ENCODE results near the gene NRG3. TPM values are rescaled to one million over a fixed set of nuclear protein-coding genes. Genes with fewer than 3 reads are reported as not detected.

The NRG3 gene
- total RNA-seq, 1 donor from 2014 or later: 10.7 TPM

DNA sequence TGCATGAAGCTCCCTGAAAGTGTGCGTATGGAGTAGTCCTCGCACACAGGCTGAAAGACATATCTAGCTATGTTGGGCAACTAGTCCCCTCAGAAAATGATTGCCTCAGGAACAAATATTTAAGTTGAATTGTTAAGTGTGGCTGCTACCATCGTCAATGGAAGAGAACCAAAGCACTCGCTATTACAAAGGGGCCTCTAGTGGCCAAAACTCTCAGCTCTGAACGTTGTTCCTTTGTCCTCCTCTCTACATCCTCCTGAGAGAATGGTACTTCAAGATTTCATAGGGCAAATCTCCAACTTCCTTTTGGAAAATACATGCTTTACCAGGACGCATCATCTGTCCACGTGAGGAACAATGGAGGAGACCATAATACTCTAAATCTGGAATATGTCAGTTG lies 209.9 kb downstream of the NRG3 start:
- DNase-seq (ENCODE audit: low read depth in 2 of 2): peak in 1 of 2 donors; percentile 19

DNA sequence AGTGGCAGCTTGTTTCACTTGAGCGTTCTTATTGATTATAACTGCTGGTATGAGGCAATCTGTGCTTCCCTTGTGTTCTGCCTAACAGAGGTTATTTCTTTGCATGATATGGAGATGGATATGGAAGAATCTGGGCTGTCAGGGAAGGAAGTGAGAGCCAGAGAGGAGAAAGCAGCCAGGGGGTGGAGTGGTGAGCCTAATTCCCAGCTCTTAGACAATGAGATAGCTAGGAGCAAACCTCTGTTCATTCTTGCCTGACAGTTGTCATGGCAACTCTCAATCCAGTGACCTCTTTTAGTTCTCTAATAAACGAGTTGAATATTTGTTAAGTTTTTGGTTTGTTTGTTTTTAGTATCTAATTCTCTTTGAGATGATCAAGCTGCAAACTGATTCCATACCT lies 214.3 kb downstream of the NRG3 start:
- DNase-seq (ENCODE audit: low read depth in 2 of 2): peak in 1 of 2 donors; percentile 23

DNA sequence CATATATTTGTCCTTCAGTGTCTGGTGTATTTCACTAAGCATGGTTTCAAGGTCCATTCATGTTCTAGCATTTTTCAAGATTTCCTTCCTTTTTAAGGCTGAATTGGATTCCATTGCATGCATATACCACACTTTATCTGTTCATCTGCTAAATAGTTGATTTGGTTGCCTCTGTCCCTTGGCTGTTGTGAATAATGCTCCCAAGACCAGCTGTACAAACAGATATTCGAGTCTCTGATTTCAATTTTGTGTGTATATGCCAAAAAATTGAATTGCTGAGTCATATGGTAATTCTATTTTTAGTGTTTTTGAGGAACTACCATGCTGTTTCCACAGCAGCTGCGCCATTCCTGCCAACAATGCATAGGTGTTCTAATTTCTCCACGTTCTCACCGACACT lies 216.4 kb downstream of the NRG3 start:
- peak in 1 of 2 donors; percentile 40 for DNase-seq (ENCODE audit: low read depth in 2 of 2)

DNA sequence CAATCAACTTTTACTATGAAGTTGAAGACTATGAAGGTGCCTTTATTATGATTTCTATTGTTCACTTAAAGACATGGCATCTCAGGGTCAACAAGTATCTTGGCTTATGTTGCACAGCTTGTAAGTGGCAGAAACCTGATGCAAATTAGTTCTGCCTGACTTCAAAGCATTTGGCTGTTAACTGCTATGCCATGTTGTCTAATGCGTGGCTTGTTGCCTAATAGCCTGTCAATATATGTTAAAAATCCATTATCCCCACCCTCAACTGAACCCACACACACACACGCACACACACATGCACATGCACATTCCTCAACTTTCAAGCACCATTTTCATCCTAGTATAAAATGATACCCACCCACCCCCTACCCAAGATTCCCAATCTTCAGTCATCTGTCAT lies 217.1 kb downstream of the NRG3 start:
- no peak for DNase-seq (ENCODE audit: low read depth in 2 of 2)

DNA sequence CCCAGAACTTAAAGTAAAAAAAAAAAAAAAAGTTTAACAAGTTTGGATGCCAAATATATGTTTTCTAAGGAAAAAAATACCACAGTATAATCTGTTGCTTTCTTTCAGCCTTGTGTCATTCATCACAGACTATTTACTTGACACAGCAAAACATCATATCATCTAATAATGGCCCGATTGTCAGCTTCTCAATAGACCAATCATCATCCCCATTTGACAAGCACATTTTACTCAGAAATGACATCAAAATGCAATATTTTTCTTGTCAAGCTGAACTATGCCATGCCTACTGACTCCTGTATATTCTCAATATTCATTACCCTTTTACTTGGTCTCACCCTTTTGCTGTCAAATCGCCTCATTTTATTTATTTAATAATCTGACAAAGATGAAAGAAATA lies 249.7 kb downstream of the NRG3 start:
- no peak for DNase-seq (ENCODE audit: low read depth in 2 of 2)

DNA sequence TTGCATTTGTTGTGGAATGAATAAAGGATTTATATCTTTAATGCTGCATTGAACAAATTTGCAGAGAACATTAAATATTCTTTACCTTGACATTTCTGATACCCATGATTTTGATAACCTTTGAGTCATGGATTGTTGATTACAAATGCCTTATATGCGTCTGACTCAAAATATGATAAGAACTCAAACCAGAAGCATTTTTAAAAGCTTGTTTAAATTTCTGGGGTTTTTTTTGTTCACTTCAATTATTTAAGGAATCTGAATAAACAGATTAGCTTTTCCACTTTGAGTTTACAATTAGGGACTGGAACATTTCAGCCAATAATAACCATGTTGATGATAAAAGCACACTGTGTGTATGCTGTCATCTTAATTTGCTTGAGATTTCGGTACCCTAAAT lies 253.5 kb downstream of the NRG3 start:
- DNase-seq (ENCODE audit: low read depth in 2 of 2): no peak

DNA sequence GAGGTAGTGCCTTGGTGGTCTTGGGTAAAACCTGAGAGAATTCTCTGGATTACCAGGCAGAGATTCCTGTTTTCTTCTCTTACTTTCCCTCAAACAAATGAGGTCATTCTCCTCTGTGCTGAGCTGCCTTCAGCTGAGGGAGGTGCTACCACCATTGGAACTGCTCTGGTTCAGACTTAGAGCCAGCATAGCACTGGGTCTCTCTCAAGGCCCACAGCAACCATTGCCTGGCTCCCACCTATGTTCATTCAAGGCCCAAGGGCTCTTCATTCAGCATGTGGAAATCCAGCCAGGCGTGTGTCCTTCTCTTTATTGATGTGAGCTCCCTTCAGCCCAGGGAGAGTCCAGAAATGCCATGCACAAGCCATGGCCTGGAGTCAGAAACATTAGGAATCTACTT lies 261.1 kb downstream of the NRG3 start:
- DNase-seq (ENCODE audit: low read depth in 2 of 2): no peak

DNA sequence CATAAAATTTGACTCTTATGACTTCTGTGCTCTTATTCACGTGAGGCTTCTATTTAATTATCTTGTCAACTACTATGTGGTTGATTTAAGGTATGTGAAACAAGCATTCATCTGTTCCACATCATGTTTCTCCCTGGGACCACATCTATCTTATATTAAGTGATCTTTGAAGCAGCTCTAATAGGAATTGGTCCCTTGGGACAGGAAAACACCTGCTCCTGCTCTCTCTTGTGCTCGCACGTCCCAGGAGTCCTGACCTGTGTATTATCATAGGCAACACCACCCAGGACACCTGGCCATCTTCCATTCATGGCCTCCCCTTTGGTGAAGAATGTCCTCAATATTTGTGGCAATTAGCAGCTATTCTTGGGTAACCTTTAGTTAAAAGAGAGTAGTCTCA lies 269.2 kb downstream of the NRG3 start:
- DNase-seq (ENCODE audit: low read depth in 2 of 2): no peak

DNA sequence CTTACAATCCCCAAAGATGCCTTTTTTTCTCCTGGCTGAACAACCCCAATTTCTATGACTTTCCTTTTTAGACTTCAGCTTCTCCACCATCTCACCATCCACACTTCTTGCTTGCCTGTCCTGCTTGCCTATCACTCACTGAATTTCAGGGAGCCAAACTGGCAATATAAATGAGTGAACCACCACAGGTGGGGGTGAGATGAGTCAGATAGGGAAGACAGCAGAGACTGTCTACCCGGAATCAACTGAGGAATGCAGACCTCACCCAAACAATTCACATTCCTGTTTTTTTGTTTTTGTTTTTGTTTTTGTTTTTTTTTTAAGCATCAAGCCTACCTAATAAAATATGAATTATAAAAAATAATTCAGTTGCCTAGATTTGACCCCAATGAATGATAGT lies 273.8 kb downstream of the NRG3 start:
- DNase-seq (ENCODE audit: low read depth in 2 of 2): no peak

DNA sequence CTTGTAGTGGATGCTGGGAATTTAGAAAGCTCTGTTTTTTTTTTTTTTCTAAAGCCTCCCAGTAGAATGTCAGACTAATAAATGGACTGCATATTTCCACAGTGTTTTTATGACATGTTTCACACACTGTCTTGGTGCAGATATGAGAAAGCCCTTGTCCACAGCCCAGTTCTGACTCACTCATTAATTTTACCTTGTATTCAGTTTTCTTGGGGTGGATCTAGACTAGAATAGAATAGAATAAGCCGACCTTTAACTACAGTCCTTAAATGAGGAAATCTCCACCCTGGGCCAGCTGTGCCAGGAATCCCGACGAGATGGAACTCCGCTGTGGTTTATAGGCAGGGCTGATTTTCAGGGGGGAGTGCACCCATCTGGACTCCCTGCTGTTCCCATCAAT lies 274.7 kb downstream of the NRG3 start:
- DNase-seq (ENCODE audit: low read depth in 2 of 2): no peak

DNA sequence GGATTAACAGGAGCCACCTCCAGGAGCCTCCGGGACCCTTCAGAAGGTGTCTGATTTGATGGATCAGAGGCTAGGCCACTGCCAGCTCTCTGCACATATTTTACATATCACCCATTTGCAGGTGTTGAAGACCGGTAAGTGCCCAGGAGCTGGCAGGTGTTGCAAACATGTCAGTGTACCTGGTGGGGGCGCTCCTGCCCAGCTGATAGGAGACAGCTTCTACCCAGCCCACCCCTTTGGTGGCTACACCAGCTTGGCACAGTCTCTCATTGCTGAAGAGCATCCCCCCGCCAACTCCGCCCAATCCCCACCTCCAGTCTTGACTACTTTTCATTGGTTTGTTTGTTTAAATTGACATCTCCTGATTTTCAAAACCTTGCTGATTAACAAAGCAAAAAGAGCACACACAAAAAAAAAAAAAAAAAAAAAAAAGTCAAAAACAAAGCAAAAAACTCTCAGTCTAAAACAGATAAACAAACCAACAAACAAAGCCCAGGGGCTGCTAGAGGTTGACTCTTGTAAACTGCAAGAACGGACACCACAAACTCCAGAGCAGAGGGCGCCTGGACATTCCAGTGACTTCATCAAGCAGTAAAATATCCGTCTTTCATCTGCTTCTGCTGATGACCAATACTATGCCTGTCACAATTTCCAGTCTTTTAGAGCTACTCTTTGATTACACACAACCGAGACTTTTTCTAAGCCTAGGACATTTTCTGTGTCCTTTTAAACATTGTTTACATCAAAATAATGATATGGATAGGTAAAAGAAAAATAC lies 275.3 kb downstream of the NRG3 start:
- DNase-seq (ENCODE audit: low read depth in 2 of 2): peak in 1 of 2 donors; percentile 67

DNA sequence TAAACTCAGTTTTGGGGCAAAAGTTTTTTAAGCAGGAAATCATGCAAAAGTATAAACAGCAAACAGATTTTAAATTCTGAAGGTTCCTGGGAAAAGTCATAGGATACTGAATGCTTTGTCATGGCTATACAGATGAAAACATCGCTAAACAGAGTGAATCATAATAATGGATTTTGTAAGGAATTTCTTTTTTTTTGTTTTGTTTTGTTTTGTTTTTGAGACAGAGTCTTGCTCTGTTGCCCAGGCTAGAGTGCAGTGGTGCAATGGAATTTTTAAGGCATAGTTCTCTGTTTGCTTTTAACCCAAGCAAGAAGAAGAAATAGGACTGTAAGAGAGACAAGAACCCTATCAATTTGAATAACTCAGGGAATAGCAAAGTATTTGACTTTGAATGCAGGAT lies 285.3 kb downstream of the NRG3 start:
- DNase-seq (ENCODE audit: low read depth in 2 of 2): no peak

DNA sequence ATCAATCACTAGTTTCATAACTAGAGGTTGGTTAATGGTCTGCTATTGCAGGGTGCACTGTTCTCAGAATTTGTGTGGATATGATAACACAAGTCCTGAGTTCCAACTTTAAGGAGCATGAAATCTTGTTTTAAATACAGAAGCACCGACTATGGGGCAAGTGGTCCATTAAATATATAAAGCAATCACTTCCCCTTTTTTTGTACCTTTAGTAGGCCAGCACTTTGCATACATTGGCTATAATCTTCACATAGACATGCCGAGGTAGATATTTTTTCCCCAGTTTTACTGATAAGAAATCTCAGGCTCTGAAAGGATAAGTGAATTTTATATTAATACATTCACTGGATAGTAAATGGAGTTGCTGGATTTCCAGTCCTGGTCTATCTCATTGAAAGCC lies 286.3 kb downstream of the NRG3 start:
- DNase-seq (ENCODE audit: low read depth in 2 of 2): no peak

DNA sequence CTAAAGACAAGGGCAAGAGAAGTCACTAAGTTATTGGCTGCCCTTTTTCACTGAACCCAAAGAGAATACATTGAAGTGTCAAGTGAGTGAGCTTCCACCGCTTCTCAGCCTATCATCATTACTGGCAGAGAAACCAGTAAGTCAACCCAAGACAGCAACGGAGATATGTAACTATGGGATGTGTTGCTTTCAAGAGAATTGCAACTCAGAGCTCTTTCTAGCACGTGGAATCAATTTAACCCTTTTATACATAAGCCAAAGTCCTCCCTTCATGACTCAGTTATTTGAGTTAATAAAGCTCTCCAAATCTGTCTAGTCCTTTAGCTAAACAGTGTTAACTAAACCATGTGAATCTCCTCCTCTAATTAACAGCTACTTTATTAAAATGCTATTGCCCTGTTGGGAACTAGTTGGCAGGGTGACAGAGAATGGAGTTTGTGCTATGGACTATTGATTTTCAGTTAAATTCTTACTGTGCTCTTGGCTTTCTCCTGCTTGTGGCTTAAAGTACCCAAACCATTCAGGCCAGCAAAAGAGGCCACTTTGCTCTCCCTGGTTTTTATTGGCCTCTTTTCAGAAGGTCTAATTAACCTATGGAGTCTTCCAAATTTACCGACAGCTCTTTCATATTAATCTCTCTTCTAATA lies 287.7 kb downstream of the NRG3 start:
- DNase-seq (ENCODE audit: low read depth in 2 of 2): no peak

DNA sequence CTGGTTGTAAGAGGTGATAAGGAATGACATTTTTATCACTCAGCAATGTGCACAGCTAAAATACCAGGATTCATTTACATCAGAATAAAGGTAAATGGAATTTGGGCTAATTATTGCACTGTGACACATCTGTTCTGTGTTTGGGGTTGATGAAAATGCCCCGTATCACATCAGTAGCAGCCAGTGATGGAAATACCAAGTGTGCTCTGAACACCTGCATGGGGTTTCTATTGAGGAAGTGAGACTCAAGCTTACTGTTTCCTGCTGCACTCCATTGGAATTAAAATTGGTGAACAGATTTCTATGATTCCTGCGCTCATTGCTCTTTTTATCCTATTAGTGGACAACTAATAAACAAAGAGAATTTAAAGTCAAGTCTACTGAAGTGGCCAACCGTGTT lies 296.9 kb downstream of the NRG3 start:
- no peak for DNase-seq (ENCODE audit: low read depth in 2 of 2)

DNA sequence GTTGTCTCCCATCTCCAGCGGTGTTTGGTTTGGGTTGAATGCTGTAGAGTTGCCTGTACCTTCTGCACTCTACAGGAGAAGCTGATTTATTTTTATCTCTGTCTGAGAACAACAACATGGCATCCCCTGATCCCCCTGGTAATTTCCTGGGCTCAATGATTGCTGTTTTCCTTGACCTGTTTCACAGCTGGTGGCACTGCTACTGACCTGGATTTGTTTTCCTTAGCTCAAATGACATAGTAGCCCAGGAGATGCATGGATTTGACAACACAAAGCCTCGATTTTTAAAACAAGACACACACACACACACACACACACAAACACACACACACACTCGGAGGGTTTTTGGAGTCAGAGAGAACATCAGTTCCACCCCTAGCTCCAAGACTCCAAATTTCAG lies 301.6 kb downstream of the NRG3 start:
- DNase-seq (ENCODE audit: low read depth in 2 of 2): no peak

DNA sequence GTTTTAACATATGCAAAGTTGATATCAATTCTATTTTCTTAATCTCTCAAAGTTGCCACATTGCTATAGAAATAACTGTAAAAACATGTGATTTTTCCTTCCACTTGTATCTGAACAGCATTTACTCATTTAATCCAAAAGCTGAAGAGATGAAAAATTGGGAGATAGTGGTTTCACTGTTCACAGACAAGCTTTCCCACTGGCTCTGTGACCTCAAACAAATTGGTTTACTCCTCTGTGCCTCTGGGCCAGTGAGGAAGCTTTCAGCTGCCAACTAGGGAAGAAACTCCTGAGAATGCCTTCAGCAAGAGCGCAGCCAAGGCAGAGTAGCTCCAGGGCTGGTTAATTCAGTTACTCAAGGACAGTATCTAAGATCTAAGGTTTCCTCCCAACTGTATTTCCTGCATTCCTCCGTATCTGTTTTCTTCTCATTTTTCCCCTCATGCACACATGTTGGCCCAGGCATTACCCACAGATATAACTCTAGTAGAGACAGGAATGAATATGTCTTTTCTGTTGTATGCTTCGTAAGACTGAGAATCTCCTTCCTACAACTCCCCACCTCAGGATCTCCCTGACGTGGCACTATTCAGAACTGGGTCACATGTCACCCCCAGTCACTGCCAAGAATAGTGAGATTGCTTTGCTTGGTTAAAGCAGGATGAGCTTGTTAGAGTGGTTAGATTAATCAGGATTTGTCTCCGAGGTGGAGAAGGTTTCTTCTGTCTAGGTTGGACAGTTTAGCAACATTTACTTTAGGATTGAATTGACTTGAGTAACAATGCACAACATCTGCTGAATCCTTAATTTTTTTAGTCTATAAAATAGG lies 315.7 kb downstream of the NRG3 start:
- no peak for DNase-seq (ENCODE audit: low read depth in 2 of 2)

DNA sequence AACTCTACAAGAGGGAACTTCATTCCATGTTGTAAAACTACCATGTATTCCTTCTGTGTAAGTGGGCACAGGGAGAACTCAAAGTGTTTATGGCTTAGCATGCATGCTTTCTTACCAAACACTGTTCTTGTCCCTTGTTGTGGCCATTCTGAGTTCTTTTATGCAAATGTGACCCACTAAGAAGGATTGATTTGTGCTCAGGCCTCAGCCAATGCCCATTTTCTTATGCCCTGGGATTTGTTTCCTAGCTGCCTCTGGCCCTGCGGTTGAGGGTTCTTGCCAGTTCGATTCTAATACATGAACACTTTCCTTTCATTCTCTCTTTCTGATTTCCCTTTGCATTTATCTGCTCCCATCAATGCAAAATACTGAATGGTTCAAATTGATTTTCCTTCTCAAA lies 316.7 kb downstream of the NRG3 start:
- no peak for DNase-seq (ENCODE audit: low read depth in 2 of 2)

DNA sequence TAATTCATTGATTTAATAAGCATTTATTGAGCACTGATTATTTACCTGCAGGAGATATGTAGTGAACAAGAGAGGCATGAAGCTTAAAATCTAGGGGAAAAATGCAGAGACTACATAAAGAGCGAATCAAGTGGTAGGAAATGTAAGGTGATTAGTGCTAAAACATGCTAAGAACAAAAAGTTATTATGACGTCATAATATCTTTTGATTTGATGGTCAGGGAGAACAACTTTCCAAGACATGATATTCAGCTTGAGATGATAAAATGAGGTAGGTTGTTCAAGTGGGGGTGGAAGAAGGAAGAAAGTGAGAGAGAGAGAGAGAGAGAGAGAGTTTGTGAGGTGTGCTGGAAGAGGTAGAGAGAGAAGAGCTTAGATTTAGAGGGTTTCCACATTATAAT lies 317.7 kb downstream of the NRG3 start:
- DNase-seq (ENCODE audit: low read depth in 2 of 2): no peak

DNA sequence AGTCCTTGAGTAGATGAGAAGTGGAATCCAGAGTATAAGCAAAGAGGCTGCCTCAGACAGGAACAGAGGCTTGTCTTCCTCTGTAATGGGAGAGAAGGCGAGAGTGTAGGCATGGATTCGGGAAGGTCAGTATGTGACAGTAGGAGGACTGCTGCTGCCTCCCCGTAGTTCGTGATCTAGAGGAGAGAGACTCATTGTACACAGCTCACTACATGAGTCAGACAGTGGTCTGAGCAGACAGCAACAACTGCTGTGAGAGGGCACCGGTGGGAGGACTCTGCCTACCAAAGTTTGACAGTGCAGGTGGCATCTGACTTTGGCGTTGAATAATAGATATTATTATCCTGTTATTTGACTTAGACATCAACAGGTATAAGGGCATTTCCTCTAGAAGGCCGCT lies 319.4 kb downstream of the NRG3 start:
- DNase-seq (ENCODE audit: low read depth in 2 of 2): no peak

DNA sequence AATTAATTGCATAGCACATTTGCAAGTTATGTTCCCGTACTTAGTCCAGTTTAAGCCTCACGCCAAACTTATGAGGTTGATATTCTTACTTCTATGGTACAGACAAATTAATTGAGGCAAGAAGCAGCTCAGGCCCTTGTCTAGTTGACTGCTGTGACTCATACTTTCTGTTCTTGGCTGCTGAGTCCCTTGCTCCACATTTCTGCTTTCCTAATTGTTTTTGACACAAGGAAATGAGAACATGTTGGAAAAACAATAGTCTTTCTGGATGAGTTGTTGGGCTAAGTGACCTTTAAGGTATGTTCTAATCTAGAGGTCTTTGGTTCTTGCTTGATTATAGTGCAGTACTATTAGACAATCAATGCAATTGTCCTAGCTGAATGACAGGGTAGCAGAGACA lies 331.8 kb downstream of the NRG3 start:
- DNase-seq (ENCODE audit: low read depth in 2 of 2): peak in 1 of 2 donors; percentile 56

DNA sequence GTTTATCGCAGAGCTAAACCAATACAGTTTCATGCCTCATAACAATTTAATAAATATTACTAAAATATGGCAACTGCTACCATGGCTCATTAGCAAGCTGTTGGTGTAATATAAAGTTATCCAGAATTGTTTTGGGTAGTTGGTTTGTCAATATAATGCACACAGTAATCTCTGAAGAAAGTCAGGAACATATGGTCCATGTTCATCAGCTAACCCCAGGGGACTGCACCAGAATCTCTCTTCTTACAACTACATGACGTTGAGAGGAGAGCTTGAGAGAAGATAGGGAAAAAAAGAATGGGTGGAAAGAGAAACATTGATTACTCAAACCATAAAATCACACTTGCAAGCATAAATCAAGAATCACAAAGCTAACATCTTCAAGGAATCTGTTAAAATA lies 333.7 kb downstream of the NRG3 start:
- no peak for DNase-seq (ENCODE audit: low read depth in 2 of 2)

DNA sequence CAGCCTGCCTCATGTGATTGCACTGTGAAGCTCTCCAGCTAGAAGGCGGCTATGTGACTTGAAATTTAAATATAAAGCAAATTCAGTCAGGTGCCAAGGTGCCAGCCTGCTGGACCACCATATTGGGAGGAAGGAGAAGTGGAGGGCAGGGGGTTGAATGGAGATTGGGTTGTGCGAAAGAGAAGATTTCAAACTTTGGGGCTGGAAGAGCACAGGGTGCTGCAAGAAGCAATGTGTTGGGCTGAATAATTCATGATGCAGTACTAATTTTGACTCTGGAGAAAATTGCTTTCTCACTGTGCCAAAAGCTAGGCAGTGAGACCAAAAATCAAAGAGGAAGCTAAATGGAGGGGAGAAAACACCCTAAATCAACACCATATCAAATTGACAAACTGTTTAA lies 335.3 kb downstream of the NRG3 start:
- no peak for DNase-seq (ENCODE audit: low read depth in 2 of 2)
